Neuronal stem cell (in vitro differentiated cells): Measurements from ENCODE around the gene STOX2.

Experiments
- DNase-seq: peaks from one replicate; pipeline ENCODE4 v3.0.0-alpha.2; 2013; ENCODE audit warnings: low spot score
- H2AFZ ChIP-seq: one replicate; pipeline ENCODE4 v1.6.1; 2013; ENCODE audit warnings: mild to moderate bottlenecking, low read length, inconsistent platforms
- H2AK5ac ChIP-seq: 2 replicates; pipeline ENCODE4 v1.6.1; 2013; ENCODE audit warnings: low read depth, mild to moderate bottlenecking, inconsistent platforms, low read length, moderate library complexity, mixed read lengths
- H2BK120ac ChIP-seq: 2 replicates; pipeline ENCODE4 v1.6.1; 2013; ENCODE audit warnings: low read depth, mild to moderate bottlenecking, inconsistent platforms, low read length, moderate library complexity, mixed read lengths
- H2BK12ac ChIP-seq: one replicate; pipeline ENCODE4 v1.6.1; 2013; ENCODE audit warnings: low read length, inconsistent platforms
- H2BK15ac ChIP-seq: 2 replicates; pipeline ENCODE4 v1.6.1; 2013; ENCODE audit warnings: mild to moderate bottlenecking, low read length, inconsistent platforms, mixed read lengths
- H2BK5ac ChIP-seq: one replicate; pipeline ENCODE4 v1.6.1; 2013; ENCODE audit warnings: inconsistent platforms, mild to moderate bottlenecking, low read length, moderate library complexity
- H3K14ac ChIP-seq: one replicate; pipeline ENCODE4 v1.6.1; 2013; ENCODE audit warnings: low read length, inconsistent platforms
- H3K18ac ChIP-seq: 2 replicates; pipeline ENCODE4 v1.6.1; 2013; ENCODE audit warnings: low read length, inconsistent platforms
- H3K23ac ChIP-seq: 2 replicates; pipeline ENCODE4 v1.6.1; 2013; ENCODE audit warnings: low read depth, mild to moderate bottlenecking, mixed read lengths, low read length, inconsistent platforms; ENCODE audit not compliant: poor library complexity
- H3K27ac ChIP-seq: replicated peaks from 3 replicates; pipeline ENCODE4 v1.5.1; 2013; ENCODE audit warnings: low read length, inconsistent platforms
- H3K27me3 ChIP-seq, 3 experiments: 2 replicates each; pipeline ENCODE4 v1.6.1; 2013; ENCODE audit warnings: low read length in 3 of 3, mild to moderate bottlenecking in 2 of 3, inconsistent platforms in 1 of 3, low read depth in 1 of 3, mixed read lengths in 1 of 3, moderate library complexity in 1 of 3; ENCODE audit not compliant: control insufficient read depth in 3 of 3, insufficient read depth in 3 of 3
- H3K36me3 ChIP-seq, 2 donors: replicated peaks in 1 of 2; 2 replicates each; pipeline ENCODE4 v1.6.1; 2013; ENCODE audit warnings: low read length in 2 of 2; ENCODE audit not compliant: control insufficient read depth in 2 of 2, insufficient read depth in 2 of 2
- H3K4ac ChIP-seq: 2 replicates; pipeline ENCODE4 v1.6.1; 2013; ENCODE audit warnings: inconsistent platforms, mild to moderate bottlenecking, low read length, moderate library complexity
- H3K4me1 ChIP-seq, 2 donors: 1 replicate in 1 of 2; 2 replicates in 1 of 2; pipeline ENCODE4 v1.6.1; 2013; ENCODE audit warnings: low read length in 2 of 2, low read depth in 1 of 2; ENCODE audit not compliant: control insufficient read depth in 2 of 2, insufficient read depth in 1 of 2
- H3K4me2 ChIP-seq: one replicate; pipeline ENCODE4 v1.6.1; 2013; ENCODE audit warnings: mild to moderate bottlenecking, low read length, inconsistent platforms; ENCODE audit not compliant: insufficient read depth, poor library complexity, severe bottlenecking
- H3K4me3 ChIP-seq, 2 donors: 2 replicates each; pipeline ENCODE4 v1.5.1; 2013; ENCODE audit warnings: low read length in 2 of 2, mild to moderate bottlenecking in 2 of 2, inconsistent platforms in 1 of 2, moderate library complexity in 1 of 2
- H3K79me1 ChIP-seq: one replicate; pipeline ENCODE4 v1.6.1; 2013; ENCODE audit warnings: low read depth, mild to moderate bottlenecking, inconsistent platforms, low read length, moderate library complexity
- H3K9ac ChIP-seq: one replicate; pipeline ENCODE4 v1.6.1; 2013; ENCODE audit warnings: mild to moderate bottlenecking, low read depth, low read length, inconsistent platforms; ENCODE audit not compliant: poor library complexity
- H3K9me3 ChIP-seq, 2 donors: replicated peaks in 1 of 2; 2 replicates each; pipeline versions ENCODE3 to v1.6.1; 2013; ENCODE audit warnings: low read length in 2 of 2, mild to moderate bottlenecking in 2 of 2, inconsistent platforms in 1 of 2, low read depth in 1 of 2, mixed read lengths in 1 of 2, moderate library complexity in 1 of 2; ENCODE audit not compliant: control insufficient read depth in 2 of 2, insufficient read depth in 1 of 2
- H4K8ac ChIP-seq: one replicate; pipeline ENCODE4 v1.6.1; 2013; ENCODE audit warnings: low read depth, mild to moderate bottlenecking, inconsistent platforms, low read length, moderate library complexity
- H4K91ac ChIP-seq: one replicate; pipeline ENCODE4 v1.6.1; 2013; ENCODE audit warnings: low read length, low read depth, mild to moderate bottlenecking, inconsistent platforms; ENCODE audit not compliant: poor library complexity
- WGBS, 2 donors: extraction: QIAGEN DNeasy Blood & Tissue Kit; methylation state at CpG; one replicate each; pipeline ENCODE4 v1.1.7; 2013; ENCODE audit warnings: missing lambda C conversion rate in 2 of 2, mixed read lengths in 1 of 2; ENCODE audit not compliant: insufficient read length in 2 of 2, insufficient replicate concordance in 1 of 2; ENCODE audit errors: extremely low coverage in 2 of 2; 5-methylcytosine and 5-hydroxymethylcytosine counted together

The STOX2 gene

GRCh38 chr4:184056877-184057276, 151.8 kb downstream of the STOX2 start:
- H3K9me3 ChIP-seq: no peaks in the 10 kb centered on the region
- H3K36me3 ChIP-seq: no peaks in the 10 kb centered on the region
- no peak overlapping the region for H3K4me2 ChIP-seq
- H3K18ac ChIP-seq: peak overlapping the region; percentile 5
- no peak overlapping the region for H4K8ac ChIP-seq
- WGBS, 2 donors: no CpG with 5 or more reads among the region's 14 CpGs
- H2BK15ac ChIP-seq: peak overlapping the region; percentile 16
- no peak overlapping the region for H4K91ac ChIP-seq
- H3K27ac ChIP-seq: no peak overlapping the region
- no peak for DNase-seq
- no peak overlapping the region for H2AK5ac ChIP-seq
- H2BK12ac ChIP-seq: no peak overlapping the region
- no peaks in the 10 kb centered on the region for H3K27me3 ChIP-seq
- no peaks in the 10 kb centered on the region for H3K79me1 ChIP-seq
- H3K4me1 ChIP-seq: peaks cover 0 to 5% of the 10 kb centered on the region in 2 donors
- H2BK120ac ChIP-seq: no peak overlapping the region
- no peak overlapping the region for H3K4me3 ChIP-seq
- no peak overlapping the region for H2AFZ ChIP-seq
- peak overlapping the region; percentile 72 for H3K4ac ChIP-seq
- no peak overlapping the region for H2BK5ac ChIP-seq
- H3K9ac ChIP-seq: no peak overlapping the region
- H3K14ac ChIP-seq: peak overlapping the region; percentile 39
- H3K23ac ChIP-seq: no peak overlapping the region

- H2BK120ac ChIP-seq: no peak overlapping the region
Measured at GRCh38 chr4:184058026-184058425, 152.9 kb downstream of the STOX2 start.

GRCh38 chr4:184059099-184059498, 154.0 kb downstream of the STOX2 start:
- H2BK12ac ChIP-seq: no peak overlapping the region

More at GRCh38 chr4:184058026-184058425, 152.9 kb downstream of the STOX2 start:
- Histone ChIP-seq H4K8ac (no peak overlapping the region), H2AFZ (no peak overlapping the region), H3K27me3 (no peaks in the 10 kb centered on the region), H2BK15ac (no peak overlapping the region), H3K79me1 (no peaks in the 10 kb centered on the region), H3K36me3 (no peaks in the 10 kb centered on the region), H4K91ac (no peak overlapping the region), H3K23ac (no peak overlapping the region), H3K4me3 (no peak overlapping the region), H3K9ac (no peak overlapping the region), H3K4ac (no peak overlapping the region), H2BK5ac (no peak overlapping the region), H3K14ac (no peak overlapping the region), H2AK5ac (no peak overlapping the region), H3K18ac (no peak overlapping the region), H3K4me1 (peaks cover 0 to 5% of the 10 kb centered on the region in 2 donors), H3K27ac (no peak overlapping the region), H3K4me2 (no peak overlapping the region), H3K9me3 (no peaks in the 10 kb centered on the region), H2BK12ac (no peak overlapping the region)
- DNase-seq: no peak
- WGBS, 2 donors: no CpG with 5 or more reads among the region's 6 CpGs

GRCh38 chr4:184061582-184061981, 156.5 kb downstream of the STOX2 start:
- Histone ChIP-seq H3K23ac (no peak overlapping the region), H3K4ac (no peak overlapping the region), H4K8ac (no peak overlapping the region), H3K14ac (no peak overlapping the region), H2BK12ac (no peak overlapping the region), H3K9ac (no peak overlapping the region), H3K79me1 (no peaks in the 10 kb centered on the region), H3K36me3 (no peaks in the 10 kb centered on the region), H4K91ac (no peak overlapping the region), H2AFZ (no peak overlapping the region), H3K9me3 (no peaks in the 10 kb centered on the region), H3K4me3 (no peak overlapping the region), H2AK5ac (peak overlapping the region; percentile 25), H3K27me3 (no peaks in the 10 kb centered on the region), H3K4me2 (no peak overlapping the region), H2BK15ac (no peak overlapping the region), H3K4me1 (peaks cover 0 to 2% of the 10 kb centered on the region in 2 donors), H2BK120ac (no peak overlapping the region), H2BK5ac (no peak overlapping the region), H3K27ac (no peak overlapping the region), H3K18ac (peak overlapping the region; percentile 44)
- no peak for DNase-seq
- WGBS, 2 donors: no CpG with 5 or more reads among the region's 7 CpGs

More at GRCh38 chr4:184059099-184059498, 154.0 kb downstream of the STOX2 start:
- Histone ChIP-seq H3K23ac (no peak overlapping the region), H2AK5ac (no peak overlapping the region), H2BK15ac (no peak overlapping the region), H4K8ac (no peak overlapping the region), H2BK5ac (no peak overlapping the region), H4K91ac (no peak overlapping the region), H3K14ac (no peak overlapping the region), H3K9ac (no peak overlapping the region), H3K36me3 (no peaks in the 10 kb centered on the region), H3K4ac (no peak overlapping the region), H3K79me1 (no peaks in the 10 kb centered on the region), H3K27me3 (no peaks in the 10 kb centered on the region), H3K9me3 (no peaks in the 10 kb centered on the region), H3K27ac (no peak overlapping the region), H3K4me2 (no peak overlapping the region), H2AFZ (no peak overlapping the region), H3K4me3 (no peak overlapping the region), H3K4me1 (peaks cover 0 to 3% of the 10 kb centered on the region in 2 donors), H2BK120ac (no peak overlapping the region), H3K18ac (no peak overlapping the region)
- WGBS, 2 donors: no CpG with 5 or more reads among the region's 3 CpGs
- DNase-seq: no peak
